ENCODE data around the gene LSM3. TPM values are rescaled to one million over a fixed set of nuclear protein-coding genes. Genes with fewer than 3 reads are reported as not detected.

The LSM3 gene
- total and polyA plus RNA-seq, 4 donors = 6.4 to 10.3 (median 9.9) TPM

- no peaks in the 10 kb centered on the region for H3K9me3 ChIP-seq (ENCODE audit: control insufficient read depth in 4 of 4, insufficient read depth in 3 of 4, low read length in 3 of 4)
- ATAC-seq (ENCODE audit: insufficient read depth, low FRiP score) = peak; percentile 42
- H3K27ac ChIP-seq (ENCODE audit: low read depth in 1 of 2, low read length in 1 of 2) = peak overlapping the region; percentile 86 to 97
- peaks cover 6 to 27% (median 12%) of the 10 kb centered on the region in 5 donors for H3K4me1 ChIP-seq (ENCODE audit: control insufficient read depth in 5 of 5, insufficient read depth in 5 of 5, low read length in 5 of 5)
- peak overlapping the region; percentile 31 to 72 for H3K9ac ChIP-seq (ENCODE audit: insufficient read depth in 1 of 2, low read length in 2 of 2)
- 50% methylated on average over 7 of the region's 7 CpGs for WGBS, 2 donors
- no peak for TF ChIP-seq CTCF (IDR thresholded peaks at IDR 0.05; ENCODE audit: control extremely low read depth, extremely low read depth)
- H3K27me3 ChIP-seq (ENCODE audit: control insufficient read depth in 3 of 3, insufficient read depth in 3 of 3, low read length in 2 of 3) = no peaks in the 10 kb centered on the region
- peaks cover 7 to 53% (median 27%) of the 10 kb centered on the region in 4 donors for H3K36me3 ChIP-seq (ENCODE audit: control insufficient read depth in 4 of 4, insufficient read depth in 4 of 4, low read length in 4 of 4)
- H3K4me3 ChIP-seq = no peak overlapping the region
- DNase-seq = peak; percentile 69 to 88 (median 83)
These were observed 35.1 kb upstream of the LSM3 start for GRCh38 chr3:14143271-14144225.

GRCh38 chr3:14144423-14145075 is 34.1 kb upstream of the LSM3 start:
- peaks cover 3 to 48% (median 24%) of the 10 kb centered on the region in 4 donors for H3K36me3 ChIP-seq (ENCODE audit: control insufficient read depth in 4 of 4, insufficient read depth in 4 of 4, low read length in 4 of 4)
- H3K9me3 ChIP-seq (ENCODE audit: control insufficient read depth in 4 of 4, insufficient read depth in 3 of 4, low read length in 3 of 4) = no peaks in the 10 kb centered on the region
- peak overlapping the region; percentile 86 to 99 for H3K27ac ChIP-seq (ENCODE audit: low read depth in 1 of 2, low read length in 1 of 2)
- peak overlapping the region; percentile 31 to 84 for H3K9ac ChIP-seq (ENCODE audit: insufficient read depth in 1 of 2, low read length in 2 of 2)
- TF ChIP-seq CTCF (IDR thresholded peaks at IDR 0.05; ENCODE audit: control extremely low read depth, extremely low read depth) = no peak
- 7 to 13% methylated on average over 7 of the region's 7 CpGs for WGBS, 2 donors
- peaks cover 6 to 27% (median 12%) of the 10 kb centered on the region in 5 donors for H3K4me1 ChIP-seq (ENCODE audit: control insufficient read depth in 5 of 5, insufficient read depth in 5 of 5, low read length in 5 of 5)
- H3K27me3 ChIP-seq (ENCODE audit: control insufficient read depth in 3 of 3, insufficient read depth in 3 of 3, low read length in 2 of 3) = no peaks in the 10 kb centered on the region
- ATAC-seq (ENCODE audit: insufficient read depth, low FRiP score) (peak; percentile 76), DNase-seq (peak; percentile 91 to 99 (median 99))
- H3K4me3 ChIP-seq = no peak overlapping the region

- peaks cover 3 to 44% (median 22%) of the 10 kb centered on the region in 4 donors for H3K36me3 ChIP-seq (ENCODE audit: control insufficient read depth in 4 of 4, insufficient read depth in 4 of 4, low read length in 4 of 4)
- H3K27ac ChIP-seq (ENCODE audit: low read depth in 1 of 2, low read length in 1 of 2) = peak overlapping the region in 1 of 2 donors; percentile 94
- ATAC-seq (ENCODE audit: insufficient read depth, low FRiP score) (no peak), DNase-seq (peak in 2 of 3 donors; percentile 13 to 30)
- no peak for TF ChIP-seq CTCF (IDR thresholded peaks at IDR 0.05; ENCODE audit: control extremely low read depth, extremely low read depth)
- H3K9me3 ChIP-seq (ENCODE audit: control insufficient read depth in 4 of 4, insufficient read depth in 3 of 4, low read length in 3 of 4) = no peaks in the 10 kb centered on the region
- H3K4me3 ChIP-seq = no peak overlapping the region
- no peaks in the 10 kb centered on the region for H3K27me3 ChIP-seq (ENCODE audit: control insufficient read depth in 3 of 3, insufficient read depth in 3 of 3, low read length in 2 of 3)
- H3K4me1 ChIP-seq (ENCODE audit: control insufficient read depth in 5 of 5, insufficient read depth in 5 of 5, low read length in 5 of 5) = peaks cover 6 to 27% (median 12%) of the 10 kb centered on the region in 5 donors
- H3K9ac ChIP-seq (ENCODE audit: insufficient read depth in 1 of 2, low read length in 2 of 2) = peak overlapping the region in 1 of 2 donors; percentile 84
- 92 to 94% methylated on average over 9 of the region's 9 CpGs for WGBS, 2 donors
These were observed 33.4 kb upstream of the LSM3 start for GRCh38 chr3:14145236-14145635.

Data from lung (tissue), 12 donors.